ENCODE data around the gene HAAO. TPM values are rescaled to one million over a fixed set of nuclear protein-coding genes. Genes with fewer than 3 reads are reported as not detected.

The HAAO gene
- total and polyA plus RNA-seq, 2 of the 8 experiments (the other 6 are each of a cell fraction or from before 2014, with no cell fraction given) = 2.5 to 7.0 TPM

DNA sequence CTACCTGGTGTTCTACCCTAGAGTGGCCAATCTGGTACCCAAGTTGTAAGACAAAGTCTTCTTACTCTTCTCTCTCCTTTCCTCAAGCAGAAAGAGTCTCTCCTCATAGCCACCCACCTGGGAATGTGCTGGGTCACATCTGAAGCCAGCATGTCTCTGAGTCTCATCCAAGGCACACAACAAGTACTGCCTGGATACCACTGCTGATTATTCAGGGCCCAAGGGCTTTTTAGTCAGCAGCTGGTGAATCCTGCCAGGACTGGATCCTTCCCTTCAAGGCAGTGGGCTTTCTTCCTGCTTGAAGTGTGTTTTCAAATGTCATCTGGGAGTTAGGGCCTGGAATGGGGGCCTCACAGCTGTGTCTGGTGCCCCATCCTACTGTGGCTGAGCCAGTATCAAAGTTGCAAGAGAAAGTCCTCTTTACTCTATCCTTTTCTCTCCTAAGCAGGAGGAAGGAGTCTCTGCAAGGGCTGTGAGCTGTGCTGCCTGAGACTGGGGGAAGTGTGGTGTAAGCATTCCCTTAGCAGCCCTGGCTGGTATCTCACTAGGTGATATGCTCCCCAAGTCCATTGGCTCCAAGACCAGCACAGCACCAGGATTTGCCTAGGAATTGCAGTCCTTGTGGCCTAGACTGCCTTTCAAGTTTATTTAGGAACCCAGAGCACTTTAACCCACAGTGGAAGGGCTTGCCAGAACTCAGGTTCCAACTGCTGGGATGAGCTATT, 55.6 kb downstream of the HAAO start (continued):
- TF ChIP-seq SP2 (IDR thresholded peaks at IDR 0.05; ENCODE audit: low read length) (no peak), GABPA (IDR thresholded peaks at IDR 0.05; ENCODE audit: borderline replicate concordance, insufficient read depth, low read length) (no peak), SIX5 (IDR thresholded peaks at IDR 0.05; ENCODE audit: low read depth, low read length) (no peak)

All from H1 (cell line).